ENCODE results near the gene MRPL38.

MRPL38 gene

GRCh38 chr17:75909051-75909811 is 4.5 kb upstream of the MRPL38 start:
- H2AFZ ChIP-seq (ENCODE audit: low read length): no peak overlapping the region
- no peak overlapping the region for H3K9ac ChIP-seq (ENCODE audit: low read depth, low read length, poor library complexity)
- no peak overlapping the region for H2BK120ac ChIP-seq (ENCODE audit: low read depth, low read length)
- H2BK5ac ChIP-seq (ENCODE audit: low read length): no peak overlapping the region
- no peak overlapping the region for H4K91ac ChIP-seq (ENCODE audit: low read depth, low read length, poor library complexity)
- no peak overlapping the region for H2BK15ac ChIP-seq (ENCODE audit: low read length)
- no peak overlapping the region for H3K4me3 ChIP-seq (ENCODE audit: low read length in 2 of 2)
- H3K23ac ChIP-seq (ENCODE audit: low read depth, low read length, poor library complexity): no peak overlapping the region
- no CpG with 5 or more reads among the region's 14 CpGs for WGBS, 2 donors (ENCODE audit: extremely low coverage in 2 of 2, insufficient read length in 2 of 2, insufficient replicate concordance in 1 of 2)
- peaks cover 2 to 25% of the 10 kb centered on the region in 2 donors for H3K36me3 ChIP-seq (replicated peaks in 1 of 2; ENCODE audit: control insufficient read depth in 2 of 2, insufficient read depth in 2 of 2, low read length in 2 of 2)
- no peaks in the 10 kb centered on the region for H3K9me3 ChIP-seq (replicated peaks in 1 of 2; ENCODE audit: control insufficient read depth in 2 of 2, insufficient read depth in 1 of 2, low read depth in 1 of 2, low read length in 2 of 2)
- H2BK12ac ChIP-seq (ENCODE audit: low read length): no peak overlapping the region
- no peak for DNase-seq (ENCODE audit: low spot score)
- no peak overlapping the region for H4K8ac ChIP-seq (ENCODE audit: low read depth, low read length)
- H3K79me1 ChIP-seq (ENCODE audit: low read depth, low read length): peaks cover 2% of the 10 kb centered on the region
- H3K14ac ChIP-seq (ENCODE audit: low read length): no peak overlapping the region
- H3K4me2 ChIP-seq (ENCODE audit: insufficient read depth, low read length, poor library complexity, severe bottlenecking): no peak overlapping the region
- H3K18ac ChIP-seq (ENCODE audit: low read length): no peak overlapping the region
- H2AK5ac ChIP-seq (ENCODE audit: low read depth, low read length): no peak overlapping the region
- no peak overlapping the region for H3K27ac ChIP-seq (replicated peaks; ENCODE audit: low read length)
- peaks cover 0 to 2% of the 10 kb centered on the region in 2 donors for H3K4me1 ChIP-seq (ENCODE audit: control insufficient read depth in 2 of 2, insufficient read depth in 1 of 2, low read depth in 1 of 2, low read length in 2 of 2)
- no peaks in the 10 kb centered on the region for H3K27me3 ChIP-seq (ENCODE audit: control insufficient read depth in 3 of 3, insufficient read depth in 3 of 3, low read depth in 1 of 3, low read length in 3 of 3)
- no peak overlapping the region for H3K4ac ChIP-seq (ENCODE audit: low read length)

GRCh38 chr17:75908201-75908600 is 3.5 kb upstream of the MRPL38 start:
- Histone ChIP-seq H4K91ac (ENCODE audit: low read depth, low read length, poor library complexity) (no peak overlapping the region), H3K79me1 (ENCODE audit: low read depth, low read length) (peaks cover 2% of the 10 kb centered on the region), H2BK5ac (ENCODE audit: low read length) (peak overlapping the region; percentile 35), H3K9me3 (replicated peaks in 1 of 2; ENCODE audit: control insufficient read depth in 2 of 2, insufficient read depth in 1 of 2, low read depth in 1 of 2, low read length in 2 of 2) (no peaks in the 10 kb centered on the region), H3K36me3 (replicated peaks in 1 of 2; ENCODE audit: control insufficient read depth in 2 of 2, insufficient read depth in 2 of 2, low read length in 2 of 2) (peaks cover 2 to 18% of the 10 kb centered on the region in 2 donors), H3K27ac (replicated peaks; ENCODE audit: low read length) (no peak overlapping the region), H2AFZ (ENCODE audit: low read length) (no peak overlapping the region), H2BK15ac (ENCODE audit: low read length) (no peak overlapping the region), H4K8ac (ENCODE audit: low read depth, low read length) (no peak overlapping the region), H2AK5ac (ENCODE audit: low read depth, low read length) (no peak overlapping the region), H3K23ac (ENCODE audit: low read depth, low read length, poor library complexity) (no peak overlapping the region), H3K4ac (ENCODE audit: low read length) (no peak overlapping the region), H3K4me2 (ENCODE audit: insufficient read depth, low read length, poor library complexity, severe bottlenecking) (no peak overlapping the region), H2BK120ac (ENCODE audit: low read depth, low read length) (no peak overlapping the region), H3K27me3 (ENCODE audit: control insufficient read depth in 3 of 3, insufficient read depth in 3 of 3, low read depth in 1 of 3, low read length in 3 of 3) (no peaks in the 10 kb centered on the region), H3K4me3 (ENCODE audit: low read length in 2 of 2) (no peak overlapping the region), H2BK12ac (ENCODE audit: low read length) (no peak overlapping the region), H3K4me1 (ENCODE audit: control insufficient read depth in 2 of 2, insufficient read depth in 1 of 2, low read depth in 1 of 2, low read length in 2 of 2) (peaks cover 0 to 2% of the 10 kb centered on the region in 2 donors), H3K18ac (ENCODE audit: low read length) (peak overlapping the region; percentile 28), H3K9ac (ENCODE audit: low read depth, low read length, poor library complexity) (no peak overlapping the region), H3K14ac (ENCODE audit: low read length) (no peak overlapping the region)
- no peak for DNase-seq (ENCODE audit: low spot score)
- WGBS, 2 donors (ENCODE audit: extremely low coverage in 2 of 2, insufficient read length in 2 of 2, insufficient replicate concordance in 1 of 2): no CpG with 5 or more reads among the region's 6 CpGs

GRCh38 chr17:75906143-75906884 is 1.6 kb upstream of the MRPL38 start:
- Histone ChIP-seq H2BK15ac (ENCODE audit: low read length) (peak overlapping the region; percentile 64), H3K36me3 (replicated peaks in 1 of 2; ENCODE audit: control insufficient read depth in 2 of 2, insufficient read depth in 2 of 2, low read length in 2 of 2) (peaks cover 11 to 27% of the 10 kb centered on the region in 2 donors), H3K4me1 (ENCODE audit: control insufficient read depth in 2 of 2, insufficient read depth in 1 of 2, low read depth in 1 of 2, low read length in 2 of 2) (peaks cover 0 to 2% of the 10 kb centered on the region in 2 donors), H3K18ac (ENCODE audit: low read length) (no peak overlapping the region), H3K9ac (ENCODE audit: low read depth, low read length, poor library complexity) (no peak overlapping the region), H2BK120ac (ENCODE audit: low read depth, low read length) (no peak overlapping the region), H4K91ac (ENCODE audit: low read depth, low read length, poor library complexity) (no peak overlapping the region), H3K4me3 (ENCODE audit: low read length in 2 of 2) (no peak overlapping the region), H4K8ac (ENCODE audit: low read depth, low read length) (peak overlapping the region; percentile 66), H3K4ac (ENCODE audit: low read length) (no peak overlapping the region), H3K14ac (ENCODE audit: low read length) (no peak overlapping the region), H3K27me3 (ENCODE audit: control insufficient read depth in 3 of 3, insufficient read depth in 3 of 3, low read depth in 1 of 3, low read length in 3 of 3) (no peaks in the 10 kb centered on the region), H3K9me3 (replicated peaks in 1 of 2; ENCODE audit: control insufficient read depth in 2 of 2, insufficient read depth in 1 of 2, low read depth in 1 of 2, low read length in 2 of 2) (no peaks in the 10 kb centered on the region), H2AFZ (ENCODE audit: low read length) (no peak overlapping the region), H2BK5ac (ENCODE audit: low read length) (no peak overlapping the region), H2AK5ac (ENCODE audit: low read depth, low read length) (peak overlapping the region; percentile 48), H3K27ac (replicated peaks; ENCODE audit: low read length) (no peak overlapping the region), H2BK12ac (ENCODE audit: low read length) (no peak overlapping the region), H3K79me1 (ENCODE audit: low read depth, low read length) (peaks cover 3% of the 10 kb centered on the region), H3K23ac (ENCODE audit: low read depth, low read length, poor library complexity) (no peak overlapping the region), H3K4me2 (ENCODE audit: insufficient read depth, low read length, poor library complexity, severe bottlenecking) (no peak overlapping the region)
- no peak for DNase-seq (ENCODE audit: low spot score)
- no CpG with 5 or more reads among the region's 10 CpGs for whole genome bisulfite sequencing, 2 donors (ENCODE audit: extremely low coverage in 2 of 2, insufficient read length in 2 of 2, insufficient replicate concordance in 1 of 2)

- Histone ChIP-seq H3K36me3 (replicated peaks in 1 of 2; ENCODE audit: control insufficient read depth in 2 of 2, insufficient read depth in 2 of 2, low read length in 2 of 2) (peaks cover 33 to 60% of the 10 kb centered on the region in 2 donors), H2BK12ac (ENCODE audit: low read length) (no peak overlapping the region), H3K27ac (replicated peaks; ENCODE audit: low read length) (no peak overlapping the region), H2BK15ac (ENCODE audit: low read length) (no peak overlapping the region), H3K9ac (ENCODE audit: low read depth, low read length, poor library complexity) (no peak overlapping the region), H2BK120ac (ENCODE audit: low read depth, low read length) (no peak overlapping the region), H3K27me3 (ENCODE audit: control insufficient read depth in 3 of 3, insufficient read depth in 3 of 3, low read depth in 1 of 3, low read length in 3 of 3) (no peaks in the 10 kb centered on the region), H3K4me2 (ENCODE audit: insufficient read depth, low read length, poor library complexity, severe bottlenecking) (no peak overlapping the region), H2AK5ac (ENCODE audit: low read depth, low read length) (no peak overlapping the region), H3K14ac (ENCODE audit: low read length) (no peak overlapping the region), H3K4me1 (ENCODE audit: control insufficient read depth in 2 of 2, insufficient read depth in 1 of 2, low read depth in 1 of 2, low read length in 2 of 2) (no peaks in the 10 kb centered on the region), H2AFZ (ENCODE audit: low read length) (no peak overlapping the region), H3K79me1 (ENCODE audit: low read depth, low read length) (peaks cover 6% of the 10 kb centered on the region), H2BK5ac (ENCODE audit: low read length) (no peak overlapping the region), H4K91ac (ENCODE audit: low read depth, low read length, poor library complexity) (no peak overlapping the region), H3K18ac (ENCODE audit: low read length) (no peak overlapping the region), H4K8ac (ENCODE audit: low read depth, low read length) (no peak overlapping the region), H3K4ac (ENCODE audit: low read length) (no peak overlapping the region), H3K23ac (ENCODE audit: low read depth, low read length, poor library complexity) (no peak overlapping the region), H3K4me3 (ENCODE audit: low read length in 2 of 2) (no peak overlapping the region), H3K9me3 (replicated peaks in 1 of 2; ENCODE audit: control insufficient read depth in 2 of 2, insufficient read depth in 1 of 2, low read depth in 1 of 2, low read length in 2 of 2) (no peaks in the 10 kb centered on the region)
- DNase-seq (ENCODE audit: low spot score): no peak
- no CpG with 5 or more reads among the region's 6 CpGs for WGBS, 2 donors (ENCODE audit: extremely low coverage in 2 of 2, insufficient read length in 2 of 2, insufficient replicate concordance in 1 of 2)
These were observed 2.3 kb downstream of the MRPL38 start for GRCh38 chr17:75902406-75902805.

Measured in neuronal stem cell (in vitro differentiated cells).